NB4 (cell line): ENCODE results near the gene DACT3.

Source experiments
- DNase-seq: peaks from one replicate; pipeline ENCODE4 v3.0.0; 2010; ENCODE audit warnings: low read depth
- H3K4me3 ChIP-seq: one replicate; pipeline ENCODE4 v1.5.1; 2011; ENCODE audit warnings: mild to moderate bottlenecking, low read depth, low read length, moderate library complexity
- MYC ChIP-seq: IDR thresholded peaks from 2 replicates; pipeline ENCODE4 v1.6.1; 2011; ENCODE audit warnings: low read depth, low read length
- POLR2A ChIP-seq: IDR thresholded peaks from 2 replicates; pipeline ENCODE4 v1.6.1; 2011; ENCODE audit warnings: mild to moderate bottlenecking; ENCODE audit not compliant: insufficient read length; ENCODE audit errors: extremely low read depth
- TF ChIP-seq, protein P1 (sequence below): IDR thresholded peaks from one replicate; pipeline ENCODE4 v1.5.1; 2012; ENCODE audit warnings: low read depth, low read length
- TF ChIP-seq, protein P2 (sequence below): IDR thresholded peaks from 2 replicates; pipeline ENCODE4 v1.6.1; 2011; ENCODE audit warnings: low read depth, low read length

DACT3 gene

GRCh38 chr19:46674416-46675178 is 13.6 kb upstream of the DACT3 start:
- H3K4me3 ChIP-seq: no peak overlapping the region
- no peak for TF ChIP-seq MYC
- TF ChIP-seq, protein P1, sequence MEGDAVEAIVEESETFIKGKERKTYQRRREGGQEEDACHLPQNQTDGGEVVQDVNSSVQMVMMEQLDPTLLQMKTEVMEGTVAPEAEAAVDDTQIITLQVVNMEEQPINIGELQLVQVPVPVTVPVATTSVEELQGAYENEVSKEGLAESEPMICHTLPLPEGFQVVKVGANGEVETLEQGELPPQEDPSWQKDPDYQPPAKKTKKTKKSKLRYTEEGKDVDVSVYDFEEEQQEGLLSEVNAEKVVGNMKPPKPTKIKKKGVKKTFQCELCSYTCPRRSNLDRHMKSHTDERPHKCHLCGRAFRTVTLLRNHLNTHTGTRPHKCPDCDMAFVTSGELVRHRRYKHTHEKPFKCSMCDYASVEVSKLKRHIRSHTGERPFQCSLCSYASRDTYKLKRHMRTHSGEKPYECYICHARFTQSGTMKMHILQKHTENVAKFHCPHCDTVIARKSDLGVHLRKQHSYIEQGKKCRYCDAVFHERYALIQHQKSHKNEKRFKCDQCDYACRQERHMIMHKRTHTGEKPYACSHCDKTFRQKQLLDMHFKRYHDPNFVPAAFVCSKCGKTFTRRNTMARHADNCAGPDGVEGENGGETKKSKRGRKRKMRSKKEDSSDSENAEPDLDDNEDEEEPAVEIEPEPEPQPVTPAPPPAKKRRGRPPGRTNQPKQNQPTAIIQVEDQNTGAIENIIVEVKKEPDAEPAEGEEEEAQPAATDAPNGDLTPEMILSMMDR: no peak
- TF ChIP-seq, protein P2, sequence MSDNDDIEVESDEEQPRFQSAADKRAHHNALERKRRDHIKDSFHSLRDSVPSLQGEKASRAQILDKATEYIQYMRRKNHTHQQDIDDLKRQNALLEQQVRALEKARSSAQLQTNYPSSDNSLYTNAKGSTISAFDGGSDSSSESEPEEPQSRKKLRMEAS: no peak
- TF ChIP-seq POLR2A: no peak
- DNase-seq: peak; percentile 49

- no peak overlapping the region for H3K4me3 ChIP-seq
- TF ChIP-seq POLR2A (no peak), MYC (no peak)
- TF ChIP-seq, protein P1: no peak
- TF ChIP-seq, protein P2: no peak
- no peak for DNase-seq
These were observed 9.8 kb upstream of the DACT3 start for GRCh38 chr19:46670813-46671212.

GRCh38 chr19:46668662-46669061 is 7.7 kb upstream of the DACT3 start:
- no peak overlapping the region for H3K4me3 ChIP-seq
- no peak for DNase-seq
- no peak for TF ChIP-seq POLR2A
- TF ChIP-seq, protein P2: no peak

DNA sequence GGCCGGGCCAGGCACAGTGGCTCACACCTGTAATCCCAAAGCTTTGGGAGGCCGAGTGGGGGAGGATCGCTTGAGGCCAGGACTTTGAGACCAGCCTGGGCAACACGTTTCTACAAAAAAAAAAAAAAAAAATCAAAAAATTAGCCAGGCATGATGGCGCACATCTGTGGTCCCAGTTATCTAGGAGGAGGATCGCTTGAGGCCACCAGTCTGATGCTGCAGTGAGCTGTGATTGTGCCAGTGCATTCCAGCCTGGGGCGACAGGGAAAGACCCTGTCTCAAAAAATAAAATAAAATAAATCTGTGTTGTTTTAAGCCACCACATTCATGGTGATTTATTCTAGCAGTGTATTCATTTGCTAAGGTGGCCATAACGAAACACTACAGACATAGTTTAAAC is 4.1 kb upstream of the DACT3 start:
- no peak overlapping the region for H3K4me3 ChIP-seq
- TF ChIP-seq, protein P1: no peak
- no peak for TF ChIP-seq MYC
- TF ChIP-seq, protein P2: no peak
- no peak for TF ChIP-seq POLR2A
- no peak for DNase-seq

- TF ChIP-seq, protein P1: peak; percentile 100
- no peak for TF ChIP-seq POLR2A
- TF ChIP-seq MYC: peak; percentile 84
- TF ChIP-seq, protein P2: peak; percentile 85
- DNase-seq: peak; percentile 98
- peak overlapping the region; percentile 42 for H3K4me3 ChIP-seq
These were observed 982 bp upstream of the DACT3 start for GRCh38 chr19:46661735-46662592.
